ENCODE data around the gene APBB1. TPM values are rescaled to one million over a fixed set of nuclear protein-coding genes. Genes with fewer than 3 reads are reported as not detected.
"Not testable (repeated sequence)": the region's sequence is repeated elsewhere in the genome, so short reads cannot be mapped to it uniquely, and the experiment has no call there.

Gene APBB1
- polyA plus RNA-seq, 4 donors, result 49.1 to 71.1 (median 59.7) TPM

DNA sequence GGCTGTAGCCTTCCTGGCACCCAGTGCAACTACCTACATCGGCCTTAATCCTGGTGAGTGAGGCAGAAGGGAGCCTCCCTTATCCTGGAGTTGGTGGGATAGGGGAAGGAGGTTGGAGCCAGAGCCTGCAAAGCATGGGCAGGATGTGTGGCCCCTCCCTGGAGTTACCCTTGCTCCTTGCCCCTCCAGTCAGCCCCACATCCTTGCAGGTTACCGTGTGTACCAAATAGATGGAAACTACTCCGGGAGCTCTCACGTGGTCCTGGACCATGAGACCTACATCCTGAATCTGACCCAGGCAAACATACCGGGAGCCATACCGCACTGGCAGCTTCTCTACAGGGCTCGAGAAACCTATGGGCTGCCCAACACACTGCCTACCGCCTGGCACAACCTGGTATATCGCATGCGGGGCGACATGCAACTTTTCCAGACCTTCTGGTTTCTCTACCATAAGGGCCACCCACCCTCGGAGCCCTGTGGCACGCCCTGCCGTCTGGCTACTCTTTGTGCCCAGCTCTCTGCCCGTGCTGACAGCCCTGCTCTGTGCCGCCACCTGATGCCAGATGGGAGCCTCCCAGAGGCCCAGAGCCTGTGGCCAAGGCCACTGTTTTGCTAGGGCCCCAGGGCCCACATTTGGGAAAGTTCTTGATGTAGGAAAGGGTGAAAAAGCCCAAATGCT lies 24.8 kb downstream of the APBB1 start:
- DNase-seq (ENCODE audit: low read depth in 4 of 4, low spot score in 2 of 4), result no peak

- DNase-seq (ENCODE audit: low read depth in 4 of 4, low spot score in 2 of 4), result not testable (repeated sequence)
These were observed 26.6 kb downstream of the APBB1 start for GRCh38 chr11:6392251-6392650.

- DNase-seq (ENCODE audit: low read depth in 4 of 4, low spot score in 2 of 4), result no peak
These were observed 27.3 kb downstream of the APBB1 start for GRCh38 chr11:6391537-6392134.

DNA sequence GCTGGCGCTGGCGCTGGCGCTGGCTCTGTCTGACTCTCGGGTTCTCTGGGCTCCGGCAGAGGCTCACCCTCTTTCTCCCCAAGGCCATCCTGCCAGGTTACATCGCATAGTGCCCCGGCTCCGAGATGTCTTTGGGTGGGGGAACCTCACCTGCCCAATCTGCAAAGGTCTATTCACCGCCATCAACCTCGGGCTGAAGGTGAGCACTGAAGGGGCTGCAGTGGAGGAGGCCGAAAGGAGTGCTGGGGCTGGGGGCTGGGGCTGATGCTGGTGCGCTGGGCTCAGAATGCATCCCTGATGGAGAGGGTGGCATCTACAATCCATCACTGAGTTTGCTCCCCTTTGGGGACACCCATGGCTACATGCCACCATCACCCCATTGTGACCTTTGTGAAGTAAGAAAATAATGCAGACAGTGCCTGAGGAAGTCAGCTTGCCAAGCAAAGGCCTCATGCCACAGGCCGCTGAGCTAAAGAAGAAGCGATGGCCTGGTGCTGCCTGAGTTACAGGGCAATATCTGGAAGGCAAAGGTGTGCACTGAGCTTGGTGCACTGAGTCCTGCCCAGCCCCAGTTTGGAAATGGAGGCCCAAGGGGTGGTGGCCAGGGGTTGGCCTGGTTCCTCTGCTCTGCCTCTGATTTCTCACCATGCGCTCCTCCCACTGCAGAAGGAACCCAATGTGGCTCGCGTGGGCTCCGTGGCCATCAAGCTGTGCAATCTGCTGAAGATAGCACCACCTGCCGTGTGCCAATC lies 28.0 kb downstream of the APBB1 start:
- no peak for DNase-seq (ENCODE audit: low read depth in 4 of 4, low spot score in 2 of 4)

GRCh38 chr11:6389905-6390717 lies 28.8 kb downstream of the APBB1 start, which contains the start of gene SMPD1:
Gene SMPD1 (plus strand): TSS chr11:6390474. CDS start chr11:6390599, 125 bp downstream.
- DNase-seq (ENCODE audit: low read depth in 4 of 4, low spot score in 2 of 4), result peak; percentile 66 to 80 (median 75)

DNA sequence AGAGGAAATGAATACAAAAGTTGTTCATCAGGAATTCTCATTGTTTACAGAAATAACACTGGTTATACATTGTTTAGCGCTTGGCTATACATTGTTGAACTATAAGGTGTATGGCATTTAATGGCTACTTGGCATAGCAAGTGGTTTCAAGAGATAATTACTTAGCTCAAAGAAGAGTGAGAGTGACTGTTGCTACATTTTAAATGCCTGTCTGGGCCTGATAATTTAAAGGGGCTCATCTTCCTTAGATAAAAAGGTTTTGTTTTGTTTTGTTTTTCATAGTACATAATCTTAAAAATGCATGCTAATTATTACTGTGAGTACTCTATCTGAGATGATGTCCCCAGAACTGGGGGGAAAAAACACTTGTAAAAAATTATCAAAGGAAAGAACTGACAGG lies 30.1 kb downstream of the APBB1 start:
- no peak for DNase-seq (ENCODE audit: low read depth in 4 of 4, low spot score in 2 of 4)

DNA sequence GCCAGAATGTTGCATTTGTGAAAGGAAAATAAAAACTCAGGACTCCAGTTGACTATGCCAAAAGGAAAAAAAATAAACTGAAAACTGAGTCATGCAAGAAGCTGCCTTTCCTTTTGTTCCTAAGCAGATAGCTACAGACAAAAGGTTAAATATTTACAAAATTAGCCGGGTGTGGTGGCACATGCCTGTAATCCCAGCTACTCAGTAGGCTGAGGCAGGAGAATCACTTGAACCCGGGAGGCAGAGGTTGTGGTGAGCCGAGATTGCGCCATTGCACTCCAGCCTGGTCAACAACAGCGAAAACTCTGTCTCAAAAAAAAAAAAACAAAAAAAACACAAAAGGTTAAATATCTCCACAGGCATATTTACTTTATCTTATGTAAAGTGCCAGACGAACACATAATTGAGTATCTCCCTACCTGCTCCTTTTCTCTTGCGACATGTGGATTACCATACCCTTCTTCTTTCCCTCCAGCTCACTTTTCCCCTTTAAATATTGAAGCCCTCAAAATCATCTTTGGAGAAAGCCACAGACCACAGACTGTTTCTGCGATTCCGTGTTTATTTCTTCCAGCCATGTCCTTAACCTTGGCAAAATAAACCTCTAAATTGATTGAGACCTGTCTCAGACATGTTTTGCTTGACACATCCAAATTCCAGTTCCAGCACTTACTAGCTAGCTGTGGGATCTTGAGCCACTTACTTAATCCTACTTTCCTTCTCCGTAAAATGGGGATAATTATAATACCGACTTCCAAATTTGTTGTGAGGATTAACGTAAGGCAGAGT lies 30.9 kb downstream of the APBB1 start:
- no peak for DNase-seq (ENCODE audit: low read depth in 4 of 4, low spot score in 2 of 4)

GRCh38 chr11:6385046-6385777 lies 33.7 kb downstream of the APBB1 start:
- no peak for DNase-seq (ENCODE audit: low read depth in 4 of 4, low spot score in 2 of 4)

GRCh38 chr11:6378640-6378989 lies 40.3 kb downstream of the APBB1 start:
- no peak for DNase-seq (ENCODE audit: low read depth in 4 of 4, low spot score in 2 of 4)

- no peak for DNase-seq (ENCODE audit: low read depth in 4 of 4, low spot score in 2 of 4)
These were observed 40.8 kb downstream of the APBB1 start for GRCh38 chr11:6377902-6378639.

DNA sequence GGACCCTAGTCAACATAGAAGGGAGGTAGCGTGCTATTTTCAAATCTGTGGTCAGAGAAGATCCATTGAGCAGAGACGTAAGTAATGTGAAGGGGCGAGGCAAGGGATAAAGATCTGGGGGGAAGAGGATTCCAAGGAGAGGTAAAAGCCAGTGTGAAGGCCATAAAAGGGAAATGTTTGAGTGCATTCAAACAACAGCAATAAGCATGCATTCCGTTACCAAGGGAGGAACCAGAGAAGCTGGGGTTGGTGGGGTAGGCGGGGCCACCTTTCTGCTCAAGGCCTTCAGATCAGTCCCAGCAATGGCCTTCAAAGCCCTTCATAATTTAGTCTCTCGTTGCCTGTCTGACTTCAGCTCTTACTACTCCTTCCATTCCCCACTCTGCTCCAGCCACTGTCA lies 47.1 kb downstream of the APBB1 start:
- no peak for DNase-seq (ENCODE audit: low read depth in 4 of 4, low spot score in 2 of 4)

GRCh38 chr11:6365659-6366058 lies 53.2 kb downstream of the APBB1 start:
- DNase-seq (ENCODE audit: low read depth in 4 of 4, low spot score in 2 of 4), result no peak

DNA sequence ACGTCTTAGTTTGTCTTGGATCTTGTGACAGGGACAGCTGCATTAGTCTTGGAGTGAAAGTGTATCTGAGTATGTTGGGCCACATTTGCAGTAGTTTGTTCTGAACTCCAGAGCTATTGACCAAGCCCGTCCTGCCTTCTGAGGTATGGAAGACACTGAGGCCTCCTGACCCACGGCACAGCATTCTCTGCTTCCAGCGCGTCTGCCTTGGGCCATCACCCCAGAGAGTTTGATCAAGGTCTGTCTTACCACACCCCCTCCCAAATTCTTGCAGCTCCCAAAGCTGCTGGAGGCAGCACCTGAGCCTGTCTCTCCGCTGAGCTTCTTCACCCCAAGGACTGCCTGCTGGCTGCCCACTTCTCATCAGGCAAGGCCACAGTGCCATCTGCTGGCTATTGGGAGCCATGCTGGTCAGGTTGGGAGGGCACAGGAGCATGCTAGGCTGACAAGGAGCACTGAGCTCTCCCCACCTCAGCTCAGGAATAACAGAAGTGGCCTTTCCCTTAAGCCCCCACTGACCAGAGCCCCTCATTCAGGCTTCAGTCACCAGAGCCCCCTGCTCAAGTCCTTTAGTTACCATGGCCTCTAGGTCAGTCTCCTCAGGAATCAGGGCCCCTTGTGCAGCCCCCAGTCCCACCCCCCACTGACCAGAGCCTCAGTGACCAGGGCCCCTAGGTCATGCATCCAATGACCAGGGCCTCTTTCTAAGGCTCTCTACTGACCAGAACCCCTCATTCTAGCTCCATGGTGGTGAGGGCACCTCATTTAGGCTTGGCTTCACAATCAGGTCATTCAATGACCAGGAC lies 55.8 kb downstream of the APBB1 start:
- DNase-seq (ENCODE audit: low read depth in 4 of 4, low spot score in 2 of 4), result peak in 3 of 4 donors; percentile 28 to 65 (median 35)

DNA sequence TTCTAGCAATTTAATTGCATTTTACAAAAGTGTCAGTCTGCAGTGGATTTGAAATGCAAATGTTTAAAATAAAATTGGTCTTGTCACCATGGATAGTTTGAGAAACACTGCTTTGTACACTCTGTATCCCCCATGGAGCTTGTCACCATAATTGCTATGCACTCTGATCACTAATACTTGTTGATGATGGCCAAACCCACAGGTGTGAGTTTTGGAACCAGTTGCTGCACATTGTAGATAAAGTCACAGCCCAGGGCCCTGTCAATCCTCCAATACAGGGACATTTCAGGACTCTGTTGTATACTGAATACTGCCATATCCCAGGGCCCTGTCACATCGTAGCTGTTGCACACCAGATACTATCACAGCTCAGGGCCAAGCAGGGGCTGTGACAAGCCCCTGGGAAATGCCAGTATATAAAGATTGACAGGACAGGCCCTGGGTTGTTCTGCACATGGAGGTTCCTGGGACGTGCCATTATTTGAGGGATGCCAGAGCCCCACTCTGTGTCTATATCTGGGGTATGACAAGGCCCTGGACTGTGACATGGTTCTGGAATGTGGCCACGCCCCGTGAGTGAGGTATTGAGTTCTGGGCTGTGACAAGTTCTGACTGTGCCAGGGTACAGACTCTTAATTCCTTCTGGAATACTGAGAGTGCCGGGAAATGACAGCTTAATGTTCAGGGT lies 56.6 kb downstream of the APBB1 start:
- no peak for DNase-seq (ENCODE audit: low read depth in 4 of 4, low spot score in 2 of 4)

DNA sequence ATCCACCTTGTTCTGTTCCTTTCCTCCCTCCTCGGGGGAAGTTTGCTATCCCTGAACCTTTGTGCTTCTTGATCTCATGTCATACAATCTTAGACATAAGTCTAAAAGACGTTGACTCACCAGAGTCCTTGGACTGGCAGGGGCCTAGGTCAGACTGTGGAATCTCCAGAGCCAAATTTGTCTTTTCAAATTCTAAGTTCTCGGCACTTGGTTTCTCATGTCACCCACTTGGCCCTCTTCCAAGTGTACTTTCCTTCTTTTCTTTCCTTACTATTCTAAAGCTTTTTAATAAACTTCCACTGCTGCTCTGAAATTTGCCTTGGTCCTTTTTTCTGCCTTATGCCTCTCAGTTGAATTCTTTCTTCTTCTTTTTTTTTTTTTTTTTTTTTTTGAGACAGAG lies 58.7 kb downstream of the APBB1 start:
- DNase-seq (ENCODE audit: low read depth in 4 of 4, low spot score in 2 of 4), result no peak

GRCh38 chr11:6357222-6357621 lies 61.7 kb downstream of the APBB1 start:
- no peak for DNase-seq (ENCODE audit: low read depth in 4 of 4, low spot score in 2 of 4)

DNA sequence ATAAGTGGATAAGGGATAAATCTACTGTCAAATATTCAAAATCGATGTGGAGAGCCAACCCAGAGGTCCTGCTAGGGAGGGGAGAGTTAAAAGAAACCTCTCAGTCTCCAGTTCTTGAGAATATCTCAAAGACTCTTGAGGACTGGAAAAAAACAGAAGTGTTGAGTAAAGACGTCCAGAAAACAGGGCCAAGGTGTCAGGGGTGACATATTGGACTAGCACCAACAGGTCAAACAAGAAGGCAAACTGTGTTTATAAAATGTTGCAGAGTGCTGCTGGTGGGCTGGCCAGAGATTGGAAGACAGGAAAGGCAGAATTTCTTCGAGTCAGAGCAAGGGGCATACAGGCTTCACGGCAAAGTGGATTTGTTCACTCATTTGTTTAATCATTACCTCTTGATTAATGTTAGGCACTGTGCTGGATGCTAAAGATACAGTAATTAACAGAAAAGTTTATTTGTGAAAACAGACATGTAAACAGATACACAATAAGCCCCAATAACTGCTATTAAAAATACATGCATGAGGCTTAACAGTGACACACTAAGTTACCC lies 62.3 kb downstream of the APBB1 start:
- DNase-seq (ENCODE audit: low read depth in 4 of 4, low spot score in 2 of 4), result no peak

All from left renal cortex interstitium (tissue), 4 donors.